HG02885 (cell line): Measurements from ENCODE around the gene FPGS.

ENCODE experiments used
- ATAC-seq: cut with Tn5 transposase; IDR thresholded peaks from one replicate; pipeline ENCODE4 v1.9.1; 2021; ENCODE audit warnings: mild to moderate bottlenecking; ENCODE audit not compliant: unreplicated experiment, poor library complexity

FPGS gene

DNA sequence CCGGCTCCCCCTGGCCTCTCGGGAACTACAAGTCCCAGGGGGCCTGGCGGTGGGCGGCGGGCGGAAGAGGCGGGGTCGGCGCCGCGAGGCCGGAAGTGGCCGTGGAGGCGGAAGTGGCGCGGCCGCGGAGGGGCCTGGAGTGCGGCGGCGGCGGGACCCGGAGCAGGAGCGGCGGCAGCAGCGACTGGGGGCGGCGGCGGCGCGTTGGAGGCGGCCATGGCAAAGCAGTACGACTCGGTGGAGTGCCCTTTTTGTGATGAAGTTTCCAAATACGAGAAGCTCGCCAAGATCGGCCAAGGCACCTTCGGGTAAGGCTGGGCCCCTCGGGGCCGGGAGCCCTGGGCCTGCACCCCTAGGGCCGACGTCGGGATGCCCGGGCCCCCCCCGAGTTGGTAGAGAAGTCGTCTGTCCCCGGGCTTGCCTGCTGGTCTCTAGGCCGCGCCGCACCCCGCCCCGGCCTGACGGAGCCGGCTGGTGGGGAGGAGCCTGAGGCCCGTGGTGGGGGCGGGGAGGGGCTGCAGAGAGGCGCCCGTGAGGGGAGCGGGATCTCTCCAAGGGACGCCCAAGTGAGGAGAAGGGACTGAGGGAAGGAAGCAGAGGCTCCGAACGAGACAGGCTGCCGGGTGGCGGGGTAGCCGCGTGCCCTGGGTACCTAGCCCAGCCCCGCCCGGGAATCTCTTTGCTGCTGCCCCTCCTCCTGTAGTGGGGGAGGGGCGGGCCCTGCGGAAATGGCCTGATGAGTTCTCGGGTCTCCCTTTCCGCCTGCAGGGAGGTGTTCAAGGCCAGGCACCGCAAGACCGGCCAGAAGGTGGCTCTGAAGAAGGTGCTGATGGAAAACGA lies 16.5 kb upstream of the FPGS start, which contains the start of gene CDK9:
TSS of gene CDK9 (plus strand) at position 102 of the 840 bp plus-strand sequence. CDS start at position 217, 115 bp downstream.
- ATAC-seq: peak; percentile 67

DNA sequence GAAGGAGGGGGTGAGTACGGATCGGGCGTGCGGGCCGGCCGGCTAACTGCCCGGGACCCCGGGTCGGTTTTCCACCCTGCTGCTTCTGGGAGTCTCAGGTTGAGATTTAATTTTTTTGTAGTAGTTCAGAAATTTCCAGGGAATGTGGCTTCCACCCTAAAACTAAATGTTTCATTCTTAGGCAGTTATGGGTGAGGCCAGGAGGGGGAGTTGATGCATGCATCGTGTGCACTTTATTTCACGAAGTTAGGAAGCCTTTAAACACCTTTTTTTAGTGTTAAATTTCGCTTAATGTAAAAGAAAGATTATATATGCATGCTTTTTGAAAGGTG lies 15.9 kb upstream of the FPGS start:
- ATAC-seq: no peak

DNA sequence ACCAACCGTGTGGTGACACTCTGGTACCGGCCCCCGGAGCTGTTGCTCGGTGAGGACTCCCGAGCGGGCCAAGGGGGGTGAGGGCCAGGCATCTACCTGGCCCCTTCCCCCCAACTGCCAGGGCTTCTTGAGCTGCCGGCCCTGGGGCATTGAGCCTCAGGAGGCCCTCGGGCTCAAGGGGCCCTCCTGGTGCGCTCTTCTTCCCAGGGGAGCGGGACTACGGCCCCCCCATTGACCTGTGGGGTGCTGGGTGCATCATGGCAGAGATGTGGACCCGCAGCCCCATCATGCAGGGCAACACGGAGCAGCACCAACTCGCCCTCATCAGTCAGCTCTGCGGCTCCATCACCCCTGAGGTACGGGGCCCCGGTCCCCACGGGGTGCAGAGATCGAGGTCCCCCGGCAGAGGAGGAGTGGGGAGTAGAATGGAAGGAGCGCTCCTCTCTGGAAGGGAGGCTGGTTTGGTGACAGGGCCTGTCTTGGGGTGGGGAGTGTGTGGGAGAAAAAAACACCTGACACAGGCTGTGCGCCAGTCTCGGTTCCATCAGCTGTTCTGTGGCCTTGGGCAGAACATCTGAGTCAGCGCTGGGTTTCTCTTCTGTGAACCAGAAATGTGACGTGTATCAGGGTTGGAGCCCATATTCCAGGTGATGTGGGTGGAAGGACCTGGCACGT lies 14.2 kb upstream of the FPGS start:
- ATAC-seq: no peak

DNA sequence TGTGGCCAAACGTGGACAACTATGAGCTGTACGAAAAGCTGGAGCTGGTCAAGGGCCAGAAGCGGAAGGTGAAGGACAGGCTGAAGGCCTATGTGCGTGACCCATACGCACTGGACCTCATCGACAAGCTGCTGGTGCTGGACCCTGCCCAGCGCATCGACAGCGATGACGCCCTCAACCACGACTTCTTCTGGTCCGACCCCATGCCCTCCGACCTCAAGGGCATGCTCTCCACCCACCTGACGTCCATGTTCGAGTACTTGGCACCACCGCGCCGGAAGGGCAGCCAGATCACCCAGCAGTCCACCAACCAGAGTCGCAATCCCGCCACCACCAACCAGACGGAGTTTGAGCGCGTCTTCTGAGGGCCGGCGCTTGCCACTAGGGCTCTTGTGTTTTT lies 13.5 kb upstream of the FPGS start:
- ATAC-seq: no peak

DNA sequence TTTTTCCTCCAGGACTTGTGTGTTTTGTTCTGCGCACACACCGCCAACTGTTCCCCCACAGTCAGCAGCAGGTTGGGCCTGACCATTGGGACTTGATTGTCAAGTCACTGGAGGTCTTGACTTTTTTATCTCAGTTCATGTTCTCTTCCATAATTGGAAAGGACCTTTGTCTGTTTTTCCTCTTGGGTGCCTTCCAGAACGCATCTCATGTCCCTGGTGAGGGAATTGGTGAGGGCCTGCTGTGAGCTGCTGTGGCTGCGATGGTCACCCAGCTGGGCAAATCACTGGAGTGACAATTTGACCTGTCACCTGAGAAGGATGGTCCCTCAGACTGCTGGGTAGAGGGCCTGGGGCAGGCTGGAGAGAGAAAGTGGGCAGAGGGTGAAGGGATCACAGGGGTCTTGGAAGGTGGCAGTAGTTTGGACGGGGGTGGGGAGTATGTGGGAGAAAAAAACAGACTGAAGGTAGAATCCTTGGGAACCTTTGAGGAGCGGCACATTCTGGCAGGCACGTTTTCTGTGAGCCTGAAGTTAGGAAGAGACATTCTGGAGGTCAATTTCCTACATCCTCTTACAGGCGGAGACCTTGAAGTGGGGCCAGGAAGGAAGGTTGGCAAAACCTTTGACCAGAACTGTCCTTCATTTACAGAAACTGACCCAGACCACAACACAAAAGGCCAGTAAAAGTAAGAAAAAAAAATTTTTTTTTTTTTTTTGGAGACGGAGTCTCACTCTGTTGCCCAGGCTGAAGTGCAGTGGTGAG lies 12.4 kb upstream of the FPGS start:
- ATAC-seq: no peak

DNA sequence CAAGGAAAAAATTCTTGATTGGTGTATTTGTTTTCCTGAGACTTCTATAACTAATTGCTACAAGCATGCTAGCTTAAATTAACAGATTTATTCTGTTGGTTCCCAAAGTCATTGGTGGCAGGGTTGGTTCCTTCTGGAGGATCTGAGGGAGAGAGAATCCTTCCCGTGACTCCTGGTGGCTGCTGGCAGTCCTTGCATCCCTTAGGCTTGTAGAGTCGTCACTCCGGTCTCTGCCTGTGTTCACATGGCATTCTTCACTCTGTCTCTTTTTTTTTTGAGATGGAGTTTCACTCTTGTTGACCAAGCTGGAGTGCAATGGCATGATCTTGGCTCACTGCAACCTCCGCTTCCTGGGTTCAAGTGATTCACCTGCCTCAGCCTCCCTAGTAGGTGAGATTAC lies 11.6 kb upstream of the FPGS start:
- no peak for ATAC-seq

DNA sequence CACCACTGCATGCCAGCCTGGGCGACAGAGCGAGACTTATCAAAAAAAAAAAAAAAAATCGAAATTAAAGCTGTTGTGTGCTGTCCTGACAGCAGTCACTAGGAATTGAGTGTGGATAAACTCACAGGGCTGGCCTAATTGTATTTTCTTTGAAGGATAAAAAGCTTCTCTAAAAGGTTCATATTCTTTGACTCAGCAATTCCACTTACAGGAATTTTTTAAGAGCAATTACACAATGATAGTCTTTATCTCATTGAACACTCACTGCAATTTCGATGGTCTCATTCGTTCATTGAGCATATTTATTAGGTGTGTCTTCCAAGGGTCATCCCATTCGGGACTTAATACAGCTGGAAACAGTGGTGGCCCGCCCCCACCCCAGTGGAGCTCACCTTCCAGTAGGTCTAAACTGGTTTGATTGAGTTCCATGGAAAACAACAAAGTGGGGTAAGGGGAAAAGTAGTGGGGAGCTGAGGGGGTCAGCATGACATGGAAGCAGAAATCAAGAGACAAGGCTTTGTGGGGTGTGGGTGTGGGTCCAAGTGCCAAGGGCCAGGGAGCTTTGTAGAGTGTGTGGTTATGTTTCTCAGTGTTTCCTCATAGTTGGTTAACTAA lies 10.2 kb upstream of the FPGS start:
- ATAC-seq: no peak

DNA sequence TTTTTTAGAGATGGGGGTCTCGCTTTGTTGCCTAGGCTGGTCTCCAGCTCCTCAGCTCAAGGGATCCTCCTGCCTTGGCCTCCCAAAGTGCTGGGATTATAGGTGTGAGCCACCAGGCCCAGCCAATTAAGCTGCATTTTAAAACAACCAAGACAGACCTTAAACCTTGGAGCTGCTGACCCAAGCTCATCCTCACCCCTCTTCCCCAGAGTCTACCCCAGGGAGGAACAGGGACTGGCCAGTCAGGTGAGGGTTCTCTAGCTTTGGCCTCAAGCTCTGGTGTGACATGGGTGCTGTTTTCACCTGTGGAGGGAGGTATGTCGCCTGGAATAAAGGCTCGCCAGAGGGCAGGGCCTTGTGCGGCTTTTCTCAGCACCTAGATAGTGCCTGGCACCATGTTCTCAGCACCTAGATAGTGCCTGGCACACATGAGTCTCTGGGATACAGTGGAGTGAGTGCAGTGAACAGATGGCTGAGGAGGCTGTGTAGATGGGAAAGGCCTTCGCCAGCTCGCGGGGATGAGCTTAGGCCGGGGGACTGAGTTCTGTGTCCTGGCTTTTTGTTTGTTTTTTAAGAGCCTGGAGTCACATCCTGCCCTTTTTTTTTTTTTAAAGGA lies 9.5 kb upstream of the FPGS start:
- ATAC-seq: no peak

DNA sequence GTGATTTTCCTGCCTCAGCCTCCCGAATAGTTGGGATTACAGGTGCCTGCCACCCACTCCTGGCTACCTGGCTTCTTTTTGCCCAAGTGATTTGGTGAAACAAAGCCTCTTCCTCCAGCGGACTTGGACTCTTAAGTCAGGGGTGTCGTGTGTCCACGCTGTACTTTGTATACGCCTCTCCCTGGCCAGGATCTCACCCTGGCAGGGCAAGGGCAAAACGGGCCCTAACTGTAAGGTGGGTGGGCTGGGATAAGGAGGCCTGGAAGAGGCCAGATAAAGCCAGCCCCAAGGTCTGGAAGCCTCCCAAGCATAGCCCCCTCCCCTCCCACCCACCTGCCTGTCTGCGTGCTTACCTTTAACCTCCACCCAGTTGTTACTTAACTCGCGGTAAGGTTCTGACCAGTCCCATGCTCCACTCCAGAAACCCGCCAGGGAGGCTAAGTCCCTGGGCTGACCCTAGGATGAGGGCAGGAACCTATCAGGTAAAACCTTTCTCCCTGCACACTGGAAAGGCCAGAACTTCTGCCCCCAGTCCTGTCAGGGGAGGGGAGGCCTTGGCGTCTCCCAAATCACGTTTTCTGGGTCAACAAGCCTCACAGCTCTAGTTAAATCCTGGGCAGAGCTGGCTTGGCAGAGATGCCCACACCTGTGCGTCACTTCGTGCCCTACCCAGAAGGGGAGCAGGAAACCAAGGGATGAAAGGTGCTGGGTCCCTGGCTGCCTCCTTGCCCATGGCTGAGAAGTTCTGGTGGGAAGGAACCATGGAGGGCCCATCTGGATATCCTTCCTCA lies 8.5 kb upstream of the FPGS start:
- ATAC-seq: no peak

DNA sequence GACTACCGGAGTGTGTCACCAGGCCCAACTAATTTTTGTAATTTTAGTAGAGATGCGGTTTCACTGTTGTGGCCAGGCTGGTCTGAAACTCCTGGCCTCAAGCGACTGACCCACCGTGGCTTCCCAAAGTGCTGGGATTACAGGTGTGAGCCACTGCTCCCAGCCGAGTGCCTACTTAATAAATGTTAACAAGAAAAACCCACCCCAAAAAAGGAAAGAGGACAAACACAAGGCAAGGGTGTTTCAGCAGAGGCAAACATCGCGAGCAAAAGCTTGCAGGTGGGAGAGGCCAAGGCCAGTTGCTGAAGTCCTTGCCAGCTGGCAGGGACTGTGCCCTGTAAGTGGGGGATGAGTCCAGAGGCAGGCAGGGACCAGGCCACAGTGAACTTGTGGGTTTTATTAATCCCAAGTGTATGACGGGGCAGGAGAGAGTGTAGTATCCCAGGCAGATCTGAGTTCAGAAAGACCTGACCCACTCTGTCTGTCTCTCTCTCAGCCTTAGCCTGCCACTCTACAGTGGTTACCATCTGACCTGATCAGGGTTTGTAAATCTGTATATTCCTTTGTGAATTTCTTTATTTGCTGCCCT lies 6.4 kb upstream of the FPGS start:
- ATAC-seq: no peak

DNA sequence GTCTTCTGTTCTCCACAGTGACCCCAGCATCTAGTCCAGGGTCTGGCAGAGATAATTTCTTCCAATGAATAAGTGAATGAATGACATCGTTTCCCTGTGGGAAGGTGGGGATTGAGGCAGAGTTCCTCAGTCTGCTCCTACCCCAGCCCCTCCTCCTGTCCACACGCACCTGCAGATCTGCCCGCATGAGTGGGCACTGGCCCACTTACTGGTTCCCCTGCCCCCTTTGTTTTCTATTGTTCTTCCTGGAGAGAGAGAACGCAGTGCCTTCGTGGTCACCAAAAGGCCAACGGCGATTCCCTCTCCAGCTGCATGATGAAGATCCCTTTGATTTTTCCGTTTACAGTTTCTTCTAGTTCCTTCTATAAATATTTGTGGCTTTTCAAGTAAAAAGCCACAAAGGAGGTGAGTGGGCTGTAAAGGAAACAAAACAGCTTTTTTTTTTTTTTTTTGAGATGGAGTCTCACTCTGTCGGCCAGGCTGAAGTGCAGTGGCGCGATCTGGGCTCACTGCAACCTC lies 5.8 kb upstream of the FPGS start:
- ATAC-seq: no peak

DNA sequence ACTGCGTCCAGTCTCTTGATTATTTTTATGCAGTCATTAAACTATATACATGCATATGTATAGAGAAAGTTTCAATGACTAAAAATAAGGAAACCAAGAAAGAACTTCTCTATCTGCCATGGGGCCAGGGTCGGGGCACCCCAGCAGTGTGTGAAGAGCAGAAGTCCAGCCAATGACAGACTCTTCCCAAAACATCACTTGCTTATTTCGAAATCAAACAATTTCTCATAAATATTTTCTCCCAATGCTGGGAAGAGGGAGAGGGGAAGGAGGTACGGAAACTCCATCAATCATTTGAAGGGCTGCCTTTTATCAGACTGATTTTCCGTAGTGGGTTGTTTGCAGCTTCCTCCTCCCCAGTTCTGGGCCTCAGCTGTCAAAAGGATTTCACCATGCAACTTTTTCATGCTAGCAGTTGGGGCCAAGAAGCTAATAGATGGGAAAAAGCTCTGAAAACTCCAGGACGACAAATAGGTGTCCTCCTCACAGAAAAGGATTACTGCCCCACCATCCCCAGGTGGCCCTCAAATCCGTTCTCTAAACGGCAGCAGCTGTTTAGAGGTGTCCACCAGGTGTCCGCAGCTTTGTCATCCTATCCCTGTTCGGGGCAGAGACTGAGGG lies 617 bp upstream of the FPGS start:
- ATAC-seq: no peak

DNA sequence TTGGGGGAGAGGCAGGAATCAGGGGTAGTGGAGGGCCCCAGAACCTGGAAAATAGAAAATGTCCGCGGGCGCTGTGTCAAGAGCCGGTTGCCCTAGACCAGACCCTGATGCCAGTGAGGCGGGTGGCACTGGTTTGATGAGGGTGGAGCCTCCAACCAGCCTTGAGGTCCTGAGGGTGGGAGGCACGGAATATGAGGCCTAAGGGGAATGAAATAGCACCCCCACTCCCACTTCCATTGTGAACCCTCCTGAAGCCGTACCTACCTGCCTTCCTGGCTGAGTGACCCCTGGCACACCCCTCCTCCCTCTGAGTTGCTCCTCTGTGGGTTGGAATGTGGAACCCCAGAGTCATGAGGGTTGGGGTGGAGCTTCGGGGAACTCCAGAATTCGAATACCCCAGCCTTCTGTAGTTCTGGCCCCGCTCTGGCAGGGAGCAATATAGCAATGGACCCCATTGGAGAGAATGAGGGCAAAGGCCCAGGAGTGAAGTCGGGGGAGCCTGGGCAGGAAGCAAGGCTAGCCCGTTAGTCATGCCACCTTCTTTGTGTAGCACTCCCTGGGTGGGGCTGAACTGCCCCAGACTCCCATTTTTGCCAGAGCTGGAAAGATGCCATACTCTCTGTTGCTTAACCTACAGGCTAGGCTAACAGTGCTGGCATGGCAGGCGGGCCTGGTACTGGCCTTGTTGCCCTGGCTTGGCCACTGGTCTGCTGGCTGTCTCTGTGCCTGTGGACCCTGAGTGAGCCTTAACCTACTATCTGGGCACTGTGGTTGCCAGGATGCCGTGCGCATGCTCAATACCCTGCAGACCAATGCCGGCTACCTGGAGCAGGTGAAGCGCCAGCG lies 1.0 kb downstream of the FPGS start:
- ATAC-seq: no peak

DNA sequence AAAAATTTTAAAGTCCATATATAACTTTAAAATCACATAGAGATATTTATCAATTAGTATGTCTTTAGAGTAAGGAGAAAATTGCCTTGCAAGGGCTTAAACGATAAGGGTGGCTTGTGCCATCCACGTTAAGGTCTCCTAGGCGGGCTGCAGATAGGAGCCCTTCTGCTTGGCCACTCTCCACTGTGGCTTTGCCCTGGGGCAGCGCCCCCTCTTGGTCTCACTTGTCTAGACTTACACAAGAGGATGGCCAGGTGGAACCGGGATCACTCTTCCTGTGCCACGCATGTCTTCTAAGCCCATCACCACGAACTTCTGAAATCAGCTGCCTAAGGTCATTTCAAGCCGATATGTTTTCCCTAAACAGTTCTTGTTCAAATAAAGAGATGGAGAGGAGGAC lies 2.9 kb downstream of the FPGS start:
- no peak for ATAC-seq

DNA sequence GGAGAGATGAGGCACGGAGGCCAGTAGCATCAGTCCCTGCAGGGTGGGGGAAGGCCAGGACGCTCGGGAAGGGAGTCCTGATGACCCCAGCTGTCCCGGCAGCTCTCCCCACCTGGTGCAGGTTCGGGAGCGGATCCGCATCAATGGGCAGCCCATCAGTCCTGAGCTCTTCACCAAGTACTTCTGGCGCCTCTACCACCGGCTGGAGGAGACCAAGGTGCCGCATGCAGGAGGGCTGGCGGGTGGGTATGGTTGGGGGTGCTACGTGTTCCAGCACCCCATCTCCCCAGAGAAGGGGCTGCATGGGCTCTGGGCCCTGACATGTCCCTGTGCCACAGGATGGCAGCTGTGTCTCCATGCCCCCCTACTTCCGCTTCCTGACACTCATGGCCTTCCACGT lies 4.2 kb downstream of the FPGS start:
- no peak for ATAC-seq

DNA sequence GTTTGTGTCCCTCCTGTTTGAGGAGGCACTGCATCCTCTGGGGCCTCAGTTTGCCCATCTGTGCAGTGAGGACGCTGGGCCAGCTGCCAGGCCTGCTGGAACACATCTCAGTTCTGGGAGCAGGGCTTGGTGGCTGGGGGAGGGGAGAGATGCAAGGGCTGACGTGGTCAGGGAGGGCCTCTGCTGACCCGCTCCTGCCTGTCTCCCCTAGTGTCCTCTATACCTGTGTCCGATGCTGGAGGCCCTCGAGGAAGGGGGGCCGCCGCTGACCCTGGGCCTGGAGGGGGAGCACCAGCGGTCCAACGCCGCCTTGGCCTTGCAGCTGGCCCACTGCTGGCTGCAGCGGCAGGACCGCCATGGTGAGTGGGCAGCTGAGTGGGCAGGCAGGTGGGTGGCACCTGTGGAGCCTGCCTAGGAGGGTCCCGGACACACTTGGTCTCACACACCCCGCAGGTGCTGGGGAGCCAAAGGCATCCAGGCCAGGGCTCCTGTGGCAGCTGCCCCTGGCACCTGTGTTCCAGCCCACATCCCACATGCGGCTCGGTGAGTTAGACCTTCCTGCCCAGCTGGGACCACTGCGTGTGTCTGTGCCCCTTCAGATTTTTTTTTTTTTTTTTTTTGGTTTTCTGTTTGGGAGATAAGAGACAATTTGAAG lies 5.8 kb downstream of the FPGS start:
- ATAC-seq: no peak

DNA sequence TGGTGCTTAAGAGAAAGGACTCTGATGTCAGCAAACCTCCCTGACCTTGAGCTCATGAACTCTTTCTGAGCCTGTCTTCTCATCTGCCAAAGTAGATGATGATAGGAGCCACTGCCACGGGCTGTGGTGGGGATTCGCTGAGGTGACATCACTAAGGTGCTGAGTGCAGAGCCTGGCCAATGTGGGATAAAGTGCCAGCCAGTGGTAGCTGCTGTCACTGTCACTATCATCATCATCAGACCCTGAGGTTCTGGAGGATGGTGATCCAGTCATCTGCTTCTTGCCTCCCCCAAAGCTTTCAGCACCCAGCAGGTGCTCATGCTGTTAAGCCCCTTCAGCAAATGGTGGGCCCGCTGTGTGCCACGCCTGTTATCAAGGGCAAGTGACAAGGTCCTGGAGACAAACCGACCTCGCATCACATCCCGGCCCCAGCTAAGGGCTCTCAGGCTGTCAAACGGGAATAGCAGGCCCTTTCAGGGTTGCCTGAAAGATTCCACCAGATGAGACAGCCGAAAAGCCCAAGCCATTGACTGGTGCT lies 6.4 kb downstream of the FPGS start:
- no peak for ATAC-seq
